GM04503 (cell line): ENCODE results near the gene RGN.
"Not testable (repeated sequence)": the region's sequence is repeated elsewhere in the genome, so short reads cannot be mapped to it uniquely, and the experiment has no call there.

Source experiments
- DNase-seq: peaks from one replicate; pipeline ENCODE4 v3.0.0-alpha.2; 2012; ENCODE audit warnings: low read depth

The RGN gene

DNA sequence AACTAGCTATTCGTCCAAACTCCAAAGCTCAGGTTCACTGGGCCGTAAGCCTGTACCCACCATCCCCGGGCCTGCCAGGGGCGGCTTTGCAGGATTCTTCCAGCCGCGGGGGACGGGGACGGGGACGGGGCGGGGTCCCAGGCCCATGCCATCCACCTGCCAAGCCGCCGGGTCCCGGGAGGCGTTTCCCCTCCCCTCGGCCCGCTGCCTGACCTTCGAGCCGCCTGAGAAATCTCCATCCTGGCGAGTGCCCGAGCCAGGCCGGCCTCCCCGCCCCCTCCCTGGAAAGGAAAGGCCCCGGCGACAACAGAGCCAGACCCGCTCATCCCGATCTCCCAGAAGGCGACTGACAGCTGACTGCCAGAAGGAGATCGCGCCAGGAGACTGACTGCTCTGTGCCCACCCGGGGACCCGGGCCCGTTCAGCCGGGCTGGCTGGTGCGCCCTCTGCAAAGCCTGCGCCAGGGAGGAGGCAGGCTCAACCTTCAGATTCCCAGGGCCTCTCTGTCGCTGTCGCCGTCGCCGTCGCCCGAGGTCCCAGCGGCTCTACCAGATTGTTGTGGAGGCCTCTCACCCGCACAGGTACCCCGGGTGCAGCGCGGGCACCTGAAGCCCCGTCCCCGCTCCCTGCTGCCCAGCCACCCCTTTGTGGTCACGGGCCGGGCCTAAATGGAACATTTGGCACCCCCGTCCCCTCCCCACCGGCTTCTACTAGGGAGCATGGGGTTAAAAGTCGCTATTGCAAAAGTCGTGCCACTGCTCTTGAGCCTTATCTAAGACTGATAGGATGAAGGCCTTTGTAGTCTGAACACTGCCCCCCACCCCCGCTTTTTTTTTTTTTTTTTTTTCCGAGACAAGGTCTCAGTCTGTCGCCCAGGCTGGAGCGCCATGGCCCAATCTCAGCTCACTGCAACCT lies at the start of gene RGN:
RGN (plus strand) TSS at position 315 of the 915 bp plus-strand sequence. CDS start 2,702 bp downstream, outside the sequence.
- no peak for DNase-seq

GRCh38 chrX:47030339-47030738 lies 47.9 kb upstream of the RGN start:
- peak; percentile 21 for DNase-seq

- no peak for DNase-seq
Observed at GRCh38 chrX:47047989-47048388, 30.3 kb upstream of the RGN start.

DNA sequence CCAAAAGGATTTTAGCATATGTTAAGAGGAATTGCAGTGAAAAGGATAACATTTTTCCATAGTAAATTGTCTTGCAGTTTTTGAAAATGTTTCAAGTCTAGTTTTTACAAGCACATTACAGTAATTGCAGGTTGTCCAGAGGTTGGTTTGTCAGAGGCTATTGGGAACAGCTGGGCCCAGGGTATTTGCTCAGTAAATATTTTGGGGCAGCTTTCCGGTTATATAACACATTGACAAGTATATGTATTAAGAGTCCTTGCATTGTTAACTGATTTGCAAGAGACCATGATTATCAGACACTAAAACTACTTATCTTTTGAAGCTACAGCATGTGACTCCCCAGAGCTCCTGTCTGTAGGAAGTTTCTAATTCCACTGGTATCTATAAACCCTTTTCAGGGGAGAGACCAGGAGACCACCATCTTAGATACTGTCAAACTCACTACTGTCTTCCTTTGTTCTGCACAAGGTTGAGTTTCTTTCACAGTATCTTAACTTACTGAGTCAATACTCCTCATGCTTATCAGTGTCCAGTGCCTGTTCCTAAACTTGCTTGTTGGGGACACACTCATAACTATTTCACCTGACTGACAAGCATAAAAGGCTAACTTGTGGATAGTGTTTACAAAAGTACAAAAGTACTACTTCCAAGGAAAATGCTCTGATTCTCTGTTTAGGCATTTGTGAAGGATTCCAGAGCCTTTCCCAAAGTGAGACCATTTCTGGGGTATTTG lies 18.9 kb upstream of the RGN start:
- no peak for DNase-seq

GRCh38 chrX:47060708-47061107 lies 17.5 kb upstream of the RGN start:
- DNase-seq, result no peak

- DNase-seq, result no peak
Observed at GRCh38 chrX:47061238-47061919, 16.9 kb upstream of the RGN start.

DNA sequence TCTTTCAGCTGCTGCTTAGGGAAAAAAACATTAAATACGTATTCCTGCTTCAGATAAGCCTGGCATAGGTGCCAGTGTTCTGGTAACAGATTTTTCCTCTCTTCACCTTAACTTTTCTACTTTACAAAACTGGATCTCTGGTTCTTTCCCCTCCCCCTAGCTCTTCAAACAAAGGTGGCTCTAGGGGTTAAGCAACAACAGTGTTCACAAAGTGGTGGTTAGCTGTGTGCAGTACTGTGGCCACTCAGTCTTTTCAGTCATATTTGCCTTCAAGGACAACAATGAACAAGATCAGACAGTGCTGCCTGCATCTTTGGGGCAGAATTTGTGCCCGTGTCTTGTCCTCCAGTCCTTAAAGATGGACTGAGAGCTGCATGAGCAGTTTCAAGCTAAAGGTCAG lies 15.1 kb upstream of the RGN start:
- no peak for DNase-seq

DNA sequence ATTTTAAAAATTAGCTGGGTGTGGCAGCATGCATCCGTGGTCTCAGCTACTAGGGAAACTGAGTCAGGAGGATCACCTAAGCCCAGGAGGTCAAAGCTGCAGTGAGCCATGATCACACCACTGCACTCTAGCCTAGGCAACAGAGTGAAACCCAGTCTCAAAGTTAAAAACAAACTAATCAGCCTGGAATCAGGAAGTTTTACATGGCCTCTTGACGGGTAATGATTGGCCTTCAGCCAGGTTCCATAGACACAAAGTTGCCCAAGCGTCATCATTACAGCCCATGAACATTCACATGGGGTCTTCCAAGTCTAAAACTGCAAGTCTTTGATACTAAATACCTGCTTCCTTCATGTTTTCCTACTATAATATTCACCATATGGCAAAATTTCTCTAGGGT lies 10.0 kb upstream of the RGN start:
- DNase-seq, result no peak

DNA sequence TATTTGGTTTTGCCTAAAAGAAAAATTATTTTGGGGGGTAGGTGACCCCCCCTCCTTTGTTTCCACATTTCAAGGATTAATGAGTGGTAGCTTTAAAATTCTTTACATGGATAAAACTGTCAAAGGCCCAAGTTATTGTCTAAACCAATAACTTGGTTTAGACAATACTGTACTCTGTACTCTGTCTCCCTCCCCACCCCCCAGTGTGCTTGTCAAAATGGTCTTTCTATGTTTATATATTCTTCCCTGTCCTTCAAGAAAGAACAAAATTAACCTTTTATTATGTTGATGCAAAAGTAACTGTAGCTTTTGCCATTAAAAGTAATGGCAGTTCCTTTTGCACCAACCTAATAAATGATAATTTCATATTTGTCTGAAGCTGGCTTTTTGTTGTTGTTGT lies 9.5 kb upstream of the RGN start:
- DNase-seq, result no peak

DNA sequence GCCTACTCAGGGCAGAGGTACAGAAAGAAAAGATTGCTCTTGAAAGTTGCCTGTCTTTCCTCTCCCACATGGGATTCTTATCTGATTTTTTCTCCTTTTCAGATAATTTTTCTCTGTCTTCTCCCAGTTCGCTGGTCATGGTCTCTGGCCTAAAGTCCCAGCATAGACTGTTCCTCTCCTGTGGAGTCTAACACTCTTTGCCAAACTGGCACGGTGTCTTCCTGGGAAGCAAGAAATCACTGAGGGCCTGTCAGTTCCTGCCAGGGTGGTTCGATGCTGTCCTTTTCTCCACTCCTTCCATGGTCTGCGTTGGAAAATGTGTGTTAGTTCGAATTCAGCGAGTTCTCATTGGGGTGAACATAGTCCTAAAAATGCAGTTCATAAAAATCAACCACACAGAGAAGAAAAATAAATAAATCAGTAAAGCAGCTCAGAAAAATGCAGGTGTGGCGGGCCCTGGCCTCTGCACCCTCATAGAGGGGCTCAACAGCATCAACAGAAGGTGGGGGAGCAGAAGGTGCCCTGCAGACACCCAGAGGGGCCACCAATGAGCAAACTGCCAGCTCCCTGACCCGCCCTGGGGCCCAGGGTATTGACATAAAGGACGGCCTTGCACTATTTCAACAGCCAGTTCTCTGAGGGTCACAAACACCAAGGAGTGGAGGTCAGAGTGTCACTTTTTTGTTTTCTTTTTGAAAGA lies 2.1 kb downstream of the RGN start:
- no peak for DNase-seq

DNA sequence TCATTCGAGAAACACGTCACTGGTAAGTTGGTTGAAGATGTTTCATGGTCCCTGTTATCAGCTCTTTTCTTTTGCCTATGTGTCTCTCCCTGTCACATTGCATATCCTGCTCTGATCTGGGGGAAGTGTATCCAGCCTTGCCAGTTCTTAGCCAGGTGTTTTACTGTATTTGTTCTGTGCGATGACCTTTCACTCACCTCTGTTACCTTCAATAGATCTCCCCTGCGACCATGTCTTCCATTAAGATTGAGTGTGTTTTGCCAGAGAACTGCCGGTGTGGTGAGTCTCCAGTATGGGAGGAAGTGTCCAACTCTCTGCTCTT lies 2.6 kb downstream of the RGN start:
- DNase-seq, result no peak

DNA sequence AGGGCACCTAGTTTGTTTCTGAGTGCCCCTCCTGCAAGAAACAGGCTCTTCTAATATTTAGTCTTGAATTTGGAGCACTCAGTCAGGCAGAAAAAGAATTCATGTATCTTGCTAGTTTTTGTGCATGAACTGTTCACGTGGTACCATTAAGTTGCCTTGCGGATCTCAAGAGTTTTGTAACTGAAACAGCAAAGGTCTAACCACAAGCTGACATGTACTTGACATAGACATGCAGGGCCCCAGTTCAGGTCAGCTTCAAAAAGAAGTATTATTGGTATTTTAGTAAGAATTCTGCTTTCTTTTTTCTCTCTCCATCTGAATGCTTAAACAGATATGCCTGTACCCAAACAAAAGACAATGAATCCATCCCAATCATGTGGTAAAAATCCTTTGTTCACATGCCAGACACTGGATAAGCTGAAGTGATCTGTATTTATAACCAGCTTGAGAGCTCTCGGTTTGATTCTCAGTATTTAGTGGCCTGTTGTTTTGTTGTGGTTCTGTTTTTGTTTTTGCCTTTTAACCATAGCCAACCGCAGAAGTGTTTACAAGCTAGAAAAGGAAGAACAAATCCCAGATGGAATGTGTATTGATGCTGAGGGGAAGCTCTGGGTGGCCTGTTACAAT lies 13.0 kb downstream of the RGN start:
- DNase-seq, result no peak

DNA sequence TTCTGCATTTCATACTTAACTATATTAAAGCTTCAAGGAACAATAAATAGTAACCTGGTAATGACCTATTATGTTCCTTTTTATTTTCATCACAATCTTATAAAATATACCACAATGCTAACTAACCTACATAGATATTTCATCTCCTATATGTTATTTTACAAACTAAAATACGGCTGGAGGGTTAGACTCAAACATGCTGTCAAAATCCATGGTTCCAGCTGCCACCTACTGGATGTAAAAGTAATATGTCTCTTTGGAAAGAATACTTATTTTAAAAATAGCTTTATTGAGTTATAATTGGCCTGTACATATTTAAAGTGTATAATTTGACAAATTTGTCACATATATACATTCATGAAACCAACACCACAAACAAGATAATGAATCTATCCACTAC lies 15.0 kb downstream of the RGN start:
- DNase-seq, result no peak

DNA sequence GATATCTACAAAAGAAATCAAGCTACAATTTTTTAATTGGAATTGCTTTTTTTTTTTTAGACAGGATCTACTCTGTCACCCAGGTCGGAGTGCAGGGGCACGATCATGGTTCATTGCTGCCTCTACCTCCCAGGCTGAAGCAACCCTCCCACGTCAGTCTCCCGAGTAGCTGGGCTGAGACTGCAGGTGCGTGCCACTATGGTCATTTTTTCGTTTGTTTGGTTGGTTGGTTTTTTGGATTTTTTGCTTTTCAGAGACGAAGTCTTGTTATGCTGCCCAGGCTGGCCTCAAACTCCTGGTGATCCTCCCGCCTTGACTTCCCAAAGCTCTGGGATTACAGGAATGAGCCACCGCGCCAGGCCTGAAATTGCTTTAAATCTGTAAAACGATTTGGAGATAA lies 15.6 kb downstream of the RGN start:
- no peak for DNase-seq

- DNase-seq, result no peak
Observed at GRCh38 chrX:47097018-47097417, 18.8 kb downstream of the RGN start.

DNA sequence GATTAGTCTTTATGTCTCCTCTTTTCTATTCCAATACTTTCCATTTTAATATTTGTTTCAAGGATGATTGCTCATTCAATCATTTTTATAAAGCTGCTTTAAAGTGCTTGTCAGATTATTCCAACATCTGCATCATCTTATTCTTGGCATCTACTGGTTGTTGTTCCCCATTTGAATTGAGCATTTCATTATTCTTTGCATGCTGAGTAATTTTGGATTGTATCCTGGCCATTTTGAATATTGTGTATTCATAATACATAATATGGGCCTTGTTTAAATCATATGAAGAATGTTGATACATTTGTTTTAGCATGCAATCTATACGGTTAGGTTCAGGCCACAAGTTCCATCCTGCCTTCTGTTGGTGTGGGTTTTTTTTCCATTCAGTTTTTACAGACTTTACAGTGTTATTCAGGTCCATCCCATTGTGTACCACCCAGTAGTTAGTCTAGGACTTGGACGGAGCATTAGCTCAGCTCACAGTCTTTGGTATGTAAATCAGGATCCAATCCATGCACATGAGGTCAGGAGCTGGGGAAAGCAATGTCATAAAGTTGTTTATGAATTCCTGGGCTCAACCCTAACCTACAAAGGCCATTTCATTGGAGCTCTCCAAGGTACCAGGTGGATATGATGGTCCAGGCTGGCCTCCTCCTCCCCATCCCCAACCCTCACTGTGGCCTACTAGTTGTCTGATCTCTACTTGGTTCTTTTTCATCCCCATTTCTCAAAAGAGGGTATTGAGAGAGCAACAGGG lies 20.3 kb downstream of the RGN start:
- no peak for DNase-seq

DNA sequence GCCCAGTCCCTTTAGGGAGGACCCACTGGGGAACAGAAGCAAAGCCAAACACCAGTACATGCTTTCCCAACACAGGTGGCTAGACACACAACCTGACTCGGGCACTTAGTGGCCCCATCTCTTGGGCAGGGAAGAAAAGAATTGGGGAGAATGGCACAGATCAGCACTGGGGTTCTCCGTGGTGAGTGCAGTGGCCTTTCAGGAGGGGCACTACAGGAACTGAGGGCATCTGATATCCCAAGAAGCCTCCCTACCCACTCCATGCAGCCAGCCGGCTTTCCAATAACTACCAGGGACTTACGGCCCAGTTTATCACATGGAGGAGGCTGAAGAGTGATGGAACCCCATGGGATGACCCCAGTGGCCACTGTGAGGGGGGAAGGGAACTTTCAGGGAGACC lies 23.0 kb downstream of the RGN start:
- no peak for DNase-seq

- not testable (repeated sequence) for DNase-seq
Observed at GRCh38 chrX:47110936-47111615, 32.8 kb downstream of the RGN start.

DNA sequence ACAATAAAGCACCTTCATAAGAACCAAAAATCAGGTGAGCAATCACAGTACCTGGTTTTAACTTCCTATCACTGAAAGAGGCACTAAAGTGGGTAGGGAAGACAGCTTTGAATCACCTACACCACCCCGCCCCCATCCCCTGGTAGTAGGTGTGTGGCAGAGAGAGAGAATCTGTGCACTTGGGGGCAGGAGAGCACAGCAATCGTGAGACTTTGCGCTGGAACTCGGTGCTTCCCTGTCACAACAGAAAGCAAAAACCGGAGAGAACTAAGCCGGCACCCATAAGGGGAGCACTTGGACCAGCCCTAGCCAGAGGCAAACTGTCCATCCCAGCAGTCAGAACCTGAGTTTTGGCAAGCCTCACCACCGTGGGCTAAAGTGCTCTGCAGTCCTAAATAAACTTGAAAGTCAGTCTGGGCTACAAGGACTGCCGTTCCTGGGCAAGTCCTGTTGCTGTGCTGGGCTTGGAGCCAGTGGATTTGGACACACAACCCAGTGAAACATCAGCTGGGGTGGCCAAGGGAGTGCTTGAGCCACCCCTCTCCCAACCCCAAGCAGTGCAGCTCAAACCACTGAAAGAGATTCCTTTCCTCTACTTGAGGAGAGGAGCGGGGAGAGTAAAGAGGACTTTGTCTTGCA lies 34.2 kb downstream of the RGN start:
- no peak for DNase-seq

DNA sequence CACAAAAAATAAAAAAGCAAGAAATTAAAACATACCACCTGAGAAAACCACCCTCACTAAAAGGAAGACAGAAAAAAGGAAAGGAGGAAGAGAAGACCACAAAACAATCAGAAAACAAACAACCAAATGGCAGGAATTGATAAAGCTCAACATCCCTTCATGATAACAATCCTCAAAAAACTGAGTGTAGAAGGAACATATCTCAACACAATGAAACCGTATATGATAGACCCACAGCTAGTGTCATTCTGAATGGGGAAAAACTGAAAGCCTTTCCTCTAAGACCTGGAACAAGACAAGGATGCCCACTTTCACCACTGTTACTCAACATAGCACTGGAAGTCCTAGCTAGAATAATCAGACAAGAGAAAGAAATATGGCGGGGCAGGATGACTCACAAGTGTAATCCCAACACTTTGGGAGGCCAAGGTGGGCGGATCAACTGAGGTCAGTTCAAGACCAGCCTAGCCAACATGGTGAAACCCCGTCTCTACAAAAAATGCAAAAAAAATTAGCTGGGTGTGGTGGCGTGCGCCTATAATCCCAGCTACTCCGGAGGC lies 38.4 kb downstream of the RGN start:
- not testable (repeated sequence) for DNase-seq
